Thyroid gland (tissue), 4 donors: ENCODE results near the gene CYBB. TPM values are rescaled to one million over a fixed set of nuclear protein-coding genes. Genes with fewer than 3 reads are reported as not detected.

Experiments
- DNase-seq, 2 donors: peaks; one replicate each; pipeline ENCODE4 v3.0.0-alpha.2; 2019
- H3K27ac ChIP-seq, 3 donors: fragments of 200-600 bp; sonication (generic); 1 replicate in 2 of 3; 2 replicates in 1 of 3; pipeline ENCODE4 v1.5.1; 2016 to 2019; ENCODE audit warnings: mild to moderate bottlenecking in 1 of 3, moderate library complexity in 1 of 3
- H3K27me3 ChIP-seq: fragments of 200-600 bp; sonication (generic); one replicate; pipeline ENCODE4 v1.5.1; 2019
- H3K36me3 ChIP-seq, 2 donors: fragments of 200-600 bp; sonication (generic); one replicate each; pipeline ENCODE4 v1.5.1; 2016 to 2019
- H3K4me1 ChIP-seq, 2 donors: fragments of 200-600 bp; sonication (generic); one replicate each; pipeline ENCODE4 v1.5.1; 2017 to 2019
- H3K4me3 ChIP-seq, 3 donors: fragments of 200-600 bp; sonication (generic); replicated peaks in 1 of 3; 1 replicate in 2 of 3; 2 replicates in 1 of 3; pipeline ENCODE4 v1.5.1; 2016; ENCODE audit warnings: mild to moderate bottlenecking in 1 of 3
- H3K9me3 ChIP-seq: fragments of 200-600 bp; sonication (generic); one replicate; pipeline ENCODE4 v1.5.1; 2017
- POLR2A ChIP-seq, 2 donors: fragments of 450-650 bp; IDR thresholded peaks; one replicate each; pipeline ENCODE4 v1.6.1; 2017; ENCODE audit warnings: antibody characterized with exemption in 2 of 2, mild to moderate bottlenecking in 2 of 2, moderate library complexity in 1 of 2
- WGBS, 2 donors: methylation state at CpG; one replicate each; pipeline ENCODE4 v1.1.5; 2017; 5-methylcytosine and 5-hydroxymethylcytosine counted together
- intact Hi-C: fragments of 100-400 bp; cut with DNase I; formaldehyde crosslinking; loops from one replicate; pipeline ENCODE4 v1.15.1; 2023
- total RNA-seq, 4 donors: library from RNA; depleted of rRNA; stranded (reverse); fragments of >200 nt; gene quantifications; one replicate each; pipeline ENCODE4 v1.2.3, GENCODE V29; 2016
- TF ChIP-seq, protein P1 (sequence below), 6 experiments: fragments of 200-600 bp in 3 of 6; fragments of 450-650 bp in 3 of 6; sonication (generic) in 3 of 6; IDR thresholded peaks; one replicate each; pipeline ENCODE4 v1.5.1; 2016 to 2019; ENCODE audit warnings: antibody characterized with exemption in 6 of 6, mild to moderate bottlenecking in 2 of 6, inconsistent platforms in 1 of 6, moderate library complexity in 1 of 6

CYBB gene
- total RNA-seq, 4 donors from 2014 or later: 6.9 to 18.9 (median 10.9) TPM

DNA sequence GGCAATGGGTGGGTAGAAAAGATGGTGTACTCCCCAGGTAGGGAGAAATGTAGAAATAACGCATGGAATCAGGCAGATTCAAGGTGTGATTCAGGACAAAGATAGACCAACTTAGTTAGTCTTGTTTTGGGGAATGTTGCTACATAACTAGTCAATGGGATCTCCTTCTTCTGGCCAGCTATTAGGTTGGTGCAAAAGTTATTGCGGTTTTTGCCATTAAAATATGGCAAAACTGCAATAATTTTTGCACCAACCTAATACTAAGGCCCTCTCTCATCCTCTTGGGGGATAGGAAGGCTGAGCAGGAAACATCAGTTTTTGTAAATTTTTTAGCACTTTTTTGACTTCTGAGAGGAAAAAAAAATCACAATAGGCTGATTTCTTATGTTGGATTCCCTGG, 23.2 kb downstream of the CYBB start:
- TF ChIP-seq POLR2A (IDR thresholded peaks at IDR 0.05): no peak
- TF ChIP-seq, protein P1, sequence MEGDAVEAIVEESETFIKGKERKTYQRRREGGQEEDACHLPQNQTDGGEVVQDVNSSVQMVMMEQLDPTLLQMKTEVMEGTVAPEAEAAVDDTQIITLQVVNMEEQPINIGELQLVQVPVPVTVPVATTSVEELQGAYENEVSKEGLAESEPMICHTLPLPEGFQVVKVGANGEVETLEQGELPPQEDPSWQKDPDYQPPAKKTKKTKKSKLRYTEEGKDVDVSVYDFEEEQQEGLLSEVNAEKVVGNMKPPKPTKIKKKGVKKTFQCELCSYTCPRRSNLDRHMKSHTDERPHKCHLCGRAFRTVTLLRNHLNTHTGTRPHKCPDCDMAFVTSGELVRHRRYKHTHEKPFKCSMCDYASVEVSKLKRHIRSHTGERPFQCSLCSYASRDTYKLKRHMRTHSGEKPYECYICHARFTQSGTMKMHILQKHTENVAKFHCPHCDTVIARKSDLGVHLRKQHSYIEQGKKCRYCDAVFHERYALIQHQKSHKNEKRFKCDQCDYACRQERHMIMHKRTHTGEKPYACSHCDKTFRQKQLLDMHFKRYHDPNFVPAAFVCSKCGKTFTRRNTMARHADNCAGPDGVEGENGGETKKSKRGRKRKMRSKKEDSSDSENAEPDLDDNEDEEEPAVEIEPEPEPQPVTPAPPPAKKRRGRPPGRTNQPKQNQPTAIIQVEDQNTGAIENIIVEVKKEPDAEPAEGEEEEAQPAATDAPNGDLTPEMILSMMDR (IDR thresholded peaks at IDR 0.05): no peak
- intact Hi-C loops: no loop called here
- no peak overlapping the region for H3K4me3 ChIP-seq
- no peak for DNase-seq
- no peak overlapping the region for H3K27ac ChIP-seq
- no peaks in the 10 kb centered on the region for H3K27me3 ChIP-seq
- H3K9me3 ChIP-seq: no peaks in the 10 kb centered on the region
- 44 to 94% methylated on average over 2 of the region's 2 CpGs for WGBS, 2 donors
- no peaks in the 10 kb centered on the region for H3K4me1 ChIP-seq
- H3K36me3 ChIP-seq: no peaks in the 10 kb centered on the region

GRCh38 chrX:37809970-37810369, 30.1 kb downstream of the CYBB start:
- intact Hi-C loops: no loop called here
- Histone ChIP-seq H3K4me1 (no peaks in the 10 kb centered on the region), H3K4me3 (no peak overlapping the region), H3K9me3 (no peaks in the 10 kb centered on the region), H3K36me3 (no peaks in the 10 kb centered on the region), H3K27me3 (no peaks in the 10 kb centered on the region), H3K27ac (no peak overlapping the region)
- 95 to 100% methylated on average over 1 to 2 of the region's 2 CpGs for WGBS, 2 donors
- TF ChIP-seq, protein P1 (IDR thresholded peaks at IDR 0.05): no peak
- TF ChIP-seq POLR2A (IDR thresholded peaks at IDR 0.05): no peak
- no peak for DNase-seq

DNA sequence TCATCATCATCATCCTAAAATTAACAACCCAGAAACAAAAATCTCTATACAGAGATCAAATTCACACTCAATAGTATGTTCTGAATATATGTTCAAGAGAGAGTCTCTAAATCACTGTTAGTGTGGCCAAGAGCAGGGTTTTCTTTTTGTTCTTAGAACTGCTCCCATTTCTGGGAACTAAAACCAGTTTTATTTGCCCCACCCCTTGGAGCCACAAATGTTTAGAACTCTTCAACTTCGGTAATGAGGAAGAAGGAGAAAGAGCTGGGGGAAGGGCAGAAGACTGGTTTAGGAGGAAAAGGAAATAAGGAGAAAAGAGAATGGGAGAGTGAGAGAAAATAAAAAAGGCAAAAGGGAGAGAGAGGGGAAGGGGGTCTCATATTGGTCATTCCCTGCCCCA, 32.3 kb downstream of the CYBB start:
- H3K27me3 ChIP-seq: no peaks in the 10 kb centered on the region
- no peaks in the 10 kb centered on the region for H3K9me3 ChIP-seq
- WGBS, 2 donors: 29 to 48% methylated on average over 1 of the region's 1 CpG
- no peak overlapping the region for H3K27ac ChIP-seq
- H3K36me3 ChIP-seq: no peaks in the 10 kb centered on the region
- H3K4me1 ChIP-seq: no peaks in the 10 kb centered on the region
- no peak overlapping the region for H3K4me3 ChIP-seq
- no peak for DNase-seq
- TF ChIP-seq POLR2A (IDR thresholded peaks at IDR 0.05): no peak
- TF ChIP-seq, protein P1 (IDR thresholded peaks at IDR 0.05): no peak
- intact Hi-C loops: no loop called here

GRCh38 chrX:37813570-37813969, 33.7 kb downstream of the CYBB start:
- no peak for TF ChIP-seq POLR2A (IDR thresholded peaks at IDR 0.05)
- TF ChIP-seq, protein P1 (IDR thresholded peaks at IDR 0.05): no peak
- WGBS, 2 donors: 88 to 89% methylated on average over 4 of the region's 4 CpGs

DNA sequence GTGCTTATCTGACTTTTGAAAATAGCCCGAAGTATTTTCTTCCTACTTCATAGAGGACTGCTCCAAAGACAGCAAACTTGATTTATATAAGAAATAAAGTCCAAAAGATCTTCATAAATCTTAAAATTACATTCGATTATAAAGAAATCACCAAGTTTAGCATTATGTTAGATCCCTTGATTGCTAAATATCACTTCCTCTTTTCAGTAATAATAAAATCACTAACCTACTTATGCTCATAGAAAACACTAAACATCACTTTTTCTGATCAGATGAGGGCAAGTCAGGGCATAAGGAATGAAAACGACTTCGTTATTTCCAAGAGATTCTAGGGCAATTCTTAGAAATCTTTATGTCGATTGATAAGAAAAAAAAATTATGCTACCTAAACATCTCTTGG, 35.5 kb downstream of the CYBB start:
- intact Hi-C loops: no loop called here
- no peaks in the 10 kb centered on the region for H3K9me3 ChIP-seq
- H3K4me1 ChIP-seq: no peaks in the 10 kb centered on the region
- H3K36me3 ChIP-seq: no peaks in the 10 kb centered on the region
- TF ChIP-seq, protein P1 (IDR thresholded peaks at IDR 0.05): no peak
- TF ChIP-seq POLR2A (IDR thresholded peaks at IDR 0.05): no peak
- H3K27ac ChIP-seq: no peak overlapping the region
- H3K27me3 ChIP-seq: no peaks in the 10 kb centered on the region
- 77 to 80% methylated on average over 5 of the region's 5 CpGs for WGBS, 2 donors
- H3K4me3 ChIP-seq: no peak overlapping the region
- no peak for DNase-seq

More at GRCh38 chrX:37813570-37813969, 33.7 kb downstream of the CYBB start:
- H3K4me3 ChIP-seq: no peak overlapping the region
- H3K27me3 ChIP-seq: no peaks in the 10 kb centered on the region
- no peak for DNase-seq
- intact Hi-C loops: no loop called here
- H3K36me3 ChIP-seq: no peaks in the 10 kb centered on the region
- no peak overlapping the region for H3K27ac ChIP-seq
- H3K9me3 ChIP-seq: no peaks in the 10 kb centered on the region
- no peaks in the 10 kb centered on the region for H3K4me1 ChIP-seq
